Measurements from ENCODE around the gene INPP5D.
"Not testable (repeated sequence)": the region's sequence is repeated elsewhere in the genome, so short reads cannot be mapped to it uniquely, and the experiment has no call there.

The INPP5D gene

GRCh38 chr2:233059797-233060500, at the start of gene INPP5D:
Gene INPP5D (plus strand): TSS chr2:233060342. CDS start chr2:233060479, 137 bp downstream.
- peak; percentile 42 to 55 for DNase-seq (ENCODE audit: extremely low read depth in 1 of 2, low read depth in 1 of 2)

GRCh38 chr2:233010569-233011267, 49.4 kb upstream of the INPP5D start:
- DNase-seq (ENCODE audit: extremely low read depth in 1 of 2, low read depth in 1 of 2) = no peak

GRCh38 chr2:233011268-233011650, 48.9 kb upstream of the INPP5D start:
- no peak for DNase-seq (ENCODE audit: extremely low read depth in 1 of 2, low read depth in 1 of 2)

DNA sequence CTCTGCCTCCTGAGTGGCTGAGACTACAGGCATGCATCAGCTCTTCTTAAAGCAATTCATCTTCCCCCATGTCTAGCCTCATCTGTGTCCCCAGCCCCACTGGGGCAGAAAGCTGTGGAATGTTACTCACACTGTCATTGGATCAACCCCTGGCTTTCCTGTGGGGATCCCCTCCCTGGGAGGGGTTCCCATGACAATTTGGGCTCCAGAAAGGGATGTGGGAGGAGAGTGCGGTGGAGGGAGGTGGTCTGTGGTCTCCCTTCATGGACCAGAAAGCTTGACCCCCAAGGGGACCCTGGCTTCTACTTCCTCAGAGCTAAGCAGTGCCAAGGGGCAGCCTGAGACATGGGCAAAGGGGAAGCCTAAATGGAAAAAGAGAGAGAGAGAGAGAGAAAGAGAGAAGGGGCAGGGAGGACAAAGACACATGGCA, 48.4 kb upstream of the INPP5D start:
- DNase-seq (ENCODE audit: extremely low read depth in 1 of 2, low read depth in 1 of 2) = no peak

DNA sequence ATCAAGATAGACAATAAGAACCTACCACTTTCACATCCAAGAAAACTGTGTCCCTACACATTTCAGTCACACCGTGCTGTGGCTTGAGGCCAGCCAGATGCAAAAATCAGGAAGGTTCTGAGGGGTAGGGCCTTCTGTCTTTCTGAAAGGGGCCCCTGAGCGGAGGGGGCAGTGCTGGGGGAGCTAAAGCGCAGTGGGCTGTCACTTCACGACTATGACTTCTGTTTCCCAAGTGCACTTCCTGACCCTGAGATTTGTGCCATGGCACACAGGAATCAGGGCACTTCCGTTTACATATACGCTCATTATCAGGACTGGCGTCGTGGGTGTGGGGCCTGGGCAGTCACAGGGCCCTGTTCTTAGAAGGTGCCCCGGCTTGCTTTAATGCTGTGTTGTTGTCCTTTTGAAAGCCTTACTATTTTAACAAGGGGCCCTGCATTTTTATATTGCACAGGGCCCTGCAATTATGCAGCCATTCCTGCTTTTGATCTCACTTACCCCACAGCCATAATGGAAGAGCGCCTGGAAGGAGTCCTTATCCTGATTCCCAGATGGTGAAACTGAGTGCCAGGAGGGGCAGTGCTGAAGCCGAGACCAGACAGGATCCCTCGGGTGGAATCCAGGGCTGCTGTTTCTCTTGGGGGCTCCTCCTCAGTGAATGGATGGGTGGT, 47.7 kb upstream of the INPP5D start:
- DNase-seq (ENCODE audit: extremely low read depth in 1 of 2, low read depth in 1 of 2) = no peak

- no peak for DNase-seq (ENCODE audit: extremely low read depth in 1 of 2, low read depth in 1 of 2)
Measured at GRCh38 chr2:233013027-233013461, 47.1 kb upstream of the INPP5D start, which contains the start of gene NGEF. Gene NGEF (minus strand): TSS chr2:233013256. CDS start chr2:232974890, 38,366 bp downstream.

- no peak for DNase-seq (ENCODE audit: extremely low read depth in 1 of 2, low read depth in 1 of 2)
Measured at GRCh38 chr2:233013650-233014049, 46.5 kb upstream of the INPP5D start.

DNA sequence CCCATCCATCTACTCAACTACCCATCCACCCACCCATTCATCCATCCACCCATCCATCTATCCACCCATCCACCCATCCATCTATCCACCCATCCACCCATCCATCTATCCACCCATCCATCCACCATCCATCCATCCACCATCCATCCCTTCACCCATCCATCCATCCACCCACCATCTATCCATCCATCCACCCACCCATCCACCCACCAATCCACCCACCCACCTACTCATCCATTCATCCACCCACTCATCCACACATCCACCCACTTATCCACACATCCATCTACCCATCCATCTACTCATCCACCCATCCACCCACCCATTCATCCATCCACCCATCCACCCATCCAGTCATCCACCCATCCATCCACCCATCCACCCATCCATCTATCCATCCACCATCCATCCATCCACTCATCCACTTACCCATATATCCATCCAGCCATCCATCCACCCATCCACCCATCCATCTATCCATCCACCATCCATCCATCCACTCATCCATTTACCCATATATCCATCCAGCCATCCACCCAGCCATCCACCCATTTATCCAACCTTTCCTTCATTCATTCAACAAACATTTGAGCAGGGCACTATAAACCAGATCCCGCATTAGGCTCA, 45.0 kb upstream of the INPP5D start:
- DNase-seq (ENCODE audit: extremely low read depth in 1 of 2, low read depth in 1 of 2) = no peak

DNA sequence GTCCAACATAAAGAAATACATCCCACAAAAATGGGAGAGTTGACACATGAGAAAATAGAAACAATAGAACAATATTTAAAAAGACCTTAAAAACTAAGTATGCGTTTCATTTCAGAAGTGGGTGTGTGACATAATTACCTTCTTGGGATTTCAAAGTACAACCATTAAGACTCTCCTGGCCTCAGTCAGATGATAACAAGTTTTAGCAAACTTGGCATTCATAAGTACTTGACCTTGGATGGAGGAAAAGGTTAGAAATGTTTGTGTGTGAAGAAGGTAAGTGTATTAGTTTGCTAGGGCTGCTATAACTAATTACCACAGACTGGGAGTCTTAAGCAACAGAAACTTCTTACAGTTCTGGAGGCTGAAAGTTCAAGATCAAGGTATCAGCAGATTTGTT, 42.2 kb upstream of the INPP5D start:
- DNase-seq (ENCODE audit: extremely low read depth in 1 of 2, low read depth in 1 of 2) = no peak

- DNase-seq (ENCODE audit: extremely low read depth in 1 of 2, low read depth in 1 of 2) = not testable (repeated sequence)
Measured at GRCh38 chr2:233019610-233020009, 40.5 kb upstream of the INPP5D start.

- no peak for DNase-seq (ENCODE audit: extremely low read depth in 1 of 2, low read depth in 1 of 2)
Measured at GRCh38 chr2:233020454-233020853, 39.7 kb upstream of the INPP5D start.

GRCh38 chr2:233021771-233022170, 38.4 kb upstream of the INPP5D start:
- no peak for DNase-seq (ENCODE audit: extremely low read depth in 1 of 2, low read depth in 1 of 2)

DNA sequence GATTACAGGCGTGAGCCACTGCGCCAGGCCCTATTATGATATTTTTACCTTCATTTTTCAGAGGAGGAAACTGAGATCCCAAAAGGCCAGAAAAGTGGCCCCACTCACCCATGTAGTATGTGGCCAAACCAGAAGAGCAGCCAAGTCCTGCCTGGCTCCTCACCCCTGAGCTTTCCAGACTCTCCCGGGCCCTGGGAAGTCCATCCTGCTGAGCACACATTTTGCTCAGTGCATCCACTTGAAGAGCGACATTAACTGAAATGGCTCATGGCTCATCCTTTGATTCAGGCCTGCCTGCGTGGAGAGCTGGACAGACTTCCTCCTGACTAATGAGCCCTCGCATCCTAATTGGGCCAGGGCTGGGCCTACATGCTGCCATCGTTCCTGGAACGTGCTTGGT, 37.6 kb upstream of the INPP5D start:
- no peak for DNase-seq (ENCODE audit: extremely low read depth in 1 of 2, low read depth in 1 of 2)

DNA sequence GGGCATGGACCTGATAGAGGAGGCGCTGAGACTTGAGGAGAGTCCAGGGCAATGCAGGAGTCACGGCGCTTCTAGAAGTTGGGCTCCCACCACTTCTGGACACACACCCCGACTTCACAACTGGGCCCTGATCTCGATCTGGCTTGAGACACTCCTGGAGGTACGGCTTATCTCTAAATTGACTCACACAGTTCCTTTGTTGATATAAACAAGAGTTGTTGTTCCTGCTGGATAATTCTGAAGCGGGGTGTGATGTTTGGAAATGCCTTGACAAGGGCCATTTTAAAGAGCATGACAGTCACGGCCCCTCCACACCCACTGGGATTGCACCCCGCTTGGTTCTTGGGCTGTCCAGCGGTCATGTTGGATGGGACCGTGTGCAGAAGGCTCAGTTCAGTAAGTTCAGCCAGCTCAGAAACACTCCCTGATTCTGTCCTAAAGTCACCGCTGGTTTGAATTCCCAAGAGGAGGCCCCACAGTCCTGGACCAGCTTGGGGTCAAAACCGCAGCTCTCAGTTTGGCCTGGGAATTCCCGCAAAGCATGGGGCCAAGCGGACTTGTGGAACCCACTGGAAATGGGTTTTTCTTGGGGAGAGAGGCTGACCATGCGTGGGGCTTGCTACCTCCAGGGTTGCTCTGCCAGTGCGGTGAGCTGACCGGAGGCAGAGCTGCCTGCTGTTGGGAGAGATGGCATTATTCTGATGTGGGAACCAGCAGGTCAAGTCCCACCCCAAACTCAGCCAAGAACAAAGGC, 37.0 kb upstream of the INPP5D start:
- no peak for DNase-seq (ENCODE audit: extremely low read depth in 1 of 2, low read depth in 1 of 2)

DNA sequence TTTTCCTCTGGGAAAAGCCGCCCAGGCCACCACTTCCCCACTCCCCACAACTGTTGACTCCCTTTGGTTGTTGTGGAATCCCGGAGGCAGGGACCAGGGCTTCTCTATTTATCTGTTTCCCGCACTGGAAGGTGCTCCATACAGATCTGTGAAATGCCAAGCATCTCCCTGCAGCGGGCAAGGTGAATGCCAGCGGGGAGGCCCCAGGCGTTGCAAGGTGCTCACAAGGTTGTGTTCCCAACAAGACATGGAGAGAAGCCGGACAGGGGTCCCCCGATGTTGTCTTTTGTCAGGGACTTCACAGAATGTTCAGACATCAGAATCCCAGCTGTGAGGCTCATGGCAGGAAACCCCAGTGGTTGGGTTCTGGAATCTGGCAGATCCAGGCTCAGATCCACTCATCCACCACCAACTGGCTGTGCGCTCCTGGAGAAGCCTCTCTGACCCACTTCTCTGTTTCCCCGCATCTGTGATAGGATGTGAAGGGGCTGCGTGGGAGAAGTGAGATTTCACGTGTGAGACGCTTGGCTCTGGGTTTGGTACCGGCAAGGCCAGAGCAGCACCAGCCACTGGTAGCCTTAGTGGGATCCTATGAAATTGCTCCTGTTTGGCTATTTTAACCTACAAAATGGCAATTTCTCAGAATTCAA, 36.3 kb upstream of the INPP5D start:
- no peak for DNase-seq (ENCODE audit: extremely low read depth in 1 of 2, low read depth in 1 of 2)

DNA sequence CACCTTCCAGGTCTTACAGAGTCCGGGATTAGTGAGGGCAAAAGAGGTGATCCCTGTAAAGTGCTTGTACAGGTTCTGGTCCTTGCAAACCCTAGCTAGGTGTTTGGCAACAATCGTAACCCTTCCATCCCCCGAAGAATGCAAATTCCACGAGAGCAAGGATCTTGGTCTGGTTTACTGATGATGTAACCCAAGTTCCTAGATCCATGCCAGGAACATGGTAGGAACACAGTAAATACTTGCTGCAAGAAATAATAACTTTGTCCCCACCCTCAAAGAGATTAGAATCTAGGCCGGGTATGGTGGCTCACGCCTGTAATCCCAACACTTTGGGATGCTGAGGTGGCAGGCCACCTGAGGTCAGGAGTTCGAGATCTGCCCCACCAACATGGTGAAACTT, 34.4 kb upstream of the INPP5D start:
- DNase-seq (ENCODE audit: extremely low read depth in 1 of 2, low read depth in 1 of 2) = no peak

DNA sequence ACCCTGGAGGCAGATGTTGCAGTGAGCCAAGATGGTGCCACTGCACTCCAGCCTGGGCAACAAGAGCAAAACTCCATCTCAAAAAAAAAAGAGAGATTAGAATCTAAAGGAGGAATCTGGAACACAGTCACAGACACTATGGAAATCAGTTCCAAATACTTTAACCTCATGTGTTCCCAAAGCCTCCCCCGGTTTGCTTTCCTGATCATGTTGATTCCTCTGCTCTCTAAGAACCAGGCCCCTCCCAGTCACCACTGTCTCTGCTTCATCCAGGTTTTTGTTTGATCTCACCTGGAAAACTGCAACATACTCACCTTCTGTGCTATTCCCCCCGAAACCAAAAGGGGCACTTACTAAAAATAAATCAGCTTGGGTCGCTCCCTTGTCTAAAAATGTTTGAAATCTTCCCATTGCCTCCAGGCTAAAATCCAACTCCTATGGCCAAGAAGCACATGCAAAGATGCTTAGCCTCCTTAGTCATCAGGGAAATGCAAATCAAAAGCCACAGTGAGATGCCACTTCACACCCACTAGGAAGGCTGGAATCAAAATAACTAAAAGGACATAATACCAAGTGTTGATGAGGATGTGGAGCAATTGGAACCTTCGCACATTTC, 33.8 kb upstream of the INPP5D start:
- DNase-seq (ENCODE audit: extremely low read depth in 1 of 2, low read depth in 1 of 2) = no peak

- no peak for DNase-seq (ENCODE audit: extremely low read depth in 1 of 2, low read depth in 1 of 2)
Measured at GRCh38 chr2:233029321-233029720, 30.8 kb upstream of the INPP5D start.

Data from activated CD8-positive, alpha-beta memory T cell treated with anti-CD3 and anti-CD28 coated beads for 1 hour (primary cell).